HG03439 (cell line): ENCODE results near the gene LGALS8.
"Not testable (repeated sequence)": the region's sequence is repeated elsewhere in the genome, so short reads cannot be mapped to it uniquely, and the experiment has no call there.

Source experiments
- ATAC-seq: cut with Tn5 transposase; IDR thresholded peaks from one replicate; pipeline ENCODE4 v1.9.1; 2021; ENCODE audit warnings: mild to moderate bottlenecking, moderate library complexity; ENCODE audit not compliant: unreplicated experiment

LGALS8 gene

GRCh38 chr1:236536540-236536939 lies 12.8 kb downstream of the LGALS8 start:
- ATAC-seq, result no peak

GRCh38 chr1:236540813-236541465 lies 17.2 kb downstream of the LGALS8 start:
- no peak for ATAC-seq

GRCh38 chr1:236541710-236542109 lies 17.9 kb downstream of the LGALS8 start:
- ATAC-seq, result no peak

- ATAC-seq, result no peak
Observed at GRCh38 chr1:236543065-236543669, 19.4 kb downstream of the LGALS8 start.

GRCh38 chr1:236545621-236546169 lies 21.9 kb downstream of the LGALS8 start:
- no peak for ATAC-seq

GRCh38 chr1:236548452-236548851 lies 24.7 kb downstream of the LGALS8 start:
- ATAC-seq, result no peak

GRCh38 chr1:236550961-236551851 lies 27.4 kb downstream of the LGALS8 start:
- ATAC-seq, result no peak

GRCh38 chr1:236552096-236552495 lies 28.3 kb downstream of the LGALS8 start:
- ATAC-seq, result no peak

GRCh38 chr1:236552901-236553300 lies 29.1 kb downstream of the LGALS8 start:
- no peak for ATAC-seq

- no peak for ATAC-seq
Observed at GRCh38 chr1:236553370-236553769, 29.6 kb downstream of the LGALS8 start.

- no peak for ATAC-seq
Observed at GRCh38 chr1:236556606-236557005, 32.8 kb downstream of the LGALS8 start.

- ATAC-seq, result no peak
Observed at GRCh38 chr1:236558081-236558480, 34.3 kb downstream of the LGALS8 start.

- no peak for ATAC-seq
Observed at GRCh38 chr1:236558846-236559245, 35.1 kb downstream of the LGALS8 start.

GRCh38 chr1:236560213-236560771 lies 36.5 kb downstream of the LGALS8 start:
- no peak for ATAC-seq

GRCh38 chr1:236561976-236562375 lies 38.2 kb downstream of the LGALS8 start:
- no peak for ATAC-seq

- no peak for ATAC-seq
Observed at GRCh38 chr1:236565530-236565929, 41.7 kb downstream of the LGALS8 start.

GRCh38 chr1:236568285-236568894 lies 44.6 kb downstream of the LGALS8 start:
- no peak for ATAC-seq

- ATAC-seq, result no peak
Observed at GRCh38 chr1:236575523-236575922, 51.7 kb downstream of the LGALS8 start.

- no peak for ATAC-seq
Observed at GRCh38 chr1:236576004-236576403, 52.2 kb downstream of the LGALS8 start.

GRCh38 chr1:236577041-236577440 lies 53.3 kb downstream of the LGALS8 start:
- not testable (repeated sequence) for ATAC-seq

- ATAC-seq, result no peak
Observed at GRCh38 chr1:236578661-236579060, 54.9 kb downstream of the LGALS8 start.
